CD4-positive, alpha-beta T cell treated with Interleukin-15 for 1 hour (primary cell): ENCODE data around the gene CDC42EP2.

Experiments used
- DNase-seq: peaks from one replicate; pipeline ENCODE4 v3.0.0-alpha.2; 2020

Gene CDC42EP2

DNA sequence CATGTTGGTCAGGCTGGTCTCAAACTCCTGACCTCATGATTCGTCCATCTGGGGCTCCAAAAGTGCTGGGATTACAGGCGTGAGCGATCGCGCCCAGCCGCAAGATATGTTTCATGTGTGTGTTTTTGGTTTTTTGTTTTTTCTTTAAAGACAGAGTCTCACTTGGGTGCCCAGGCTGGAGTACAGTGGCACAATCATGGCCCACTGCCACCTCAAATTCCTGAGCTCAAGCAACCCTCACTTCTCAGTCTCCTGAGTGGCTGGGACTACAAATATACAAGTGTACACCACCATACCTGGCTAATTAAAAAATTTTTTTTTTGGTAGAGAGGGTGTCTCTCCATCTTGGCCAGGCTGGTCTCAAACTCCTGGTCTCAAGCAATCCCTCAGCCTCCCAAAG lies 48.3 kb downstream of the CDC42EP2 start:
- no peak for DNase-seq

- DNase-seq, result no peak
Observed at GRCh38 chr11:65363770-65364169, 49.1 kb downstream of the CDC42EP2 start.

DNA sequence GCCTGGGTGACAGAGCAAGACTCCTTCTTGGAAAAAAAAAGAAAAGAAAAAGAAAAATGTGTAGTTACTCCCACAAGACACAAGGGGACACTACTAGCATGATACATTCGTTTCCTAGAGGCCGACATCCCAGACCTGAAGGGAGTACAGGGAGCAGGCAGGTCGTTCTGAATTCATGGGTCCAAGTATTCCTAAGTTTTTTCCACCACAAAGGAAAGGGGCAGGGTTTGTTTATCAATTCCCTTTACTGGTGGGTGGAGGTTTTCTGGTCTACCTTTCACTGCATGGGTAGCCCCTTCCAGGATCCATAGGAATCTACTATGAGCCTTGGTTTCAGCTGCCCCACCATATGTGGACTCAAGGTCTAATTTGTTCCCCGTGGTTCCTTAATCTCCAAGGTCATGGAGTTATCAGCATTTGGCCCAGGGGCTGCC lies 51.7 kb downstream of the CDC42EP2 start:
- DNase-seq, result no peak

GRCh38 chr11:65370659-65371049 lies 56.0 kb downstream of the CDC42EP2 start:
- no peak for DNase-seq
